GM19035 (cell line): ENCODE data around the gene TENT5C.

Source experiments
- ATAC-seq: cut with Tn5 transposase; IDR thresholded peaks from one replicate; pipeline ENCODE4 v1.9.1; 2021; ENCODE audit not compliant: unreplicated experiment

The TENT5C gene

GRCh38 chr1:117572546-117572945, 33.3 kb upstream of the TENT5C start:
- ATAC-seq, result peak; percentile 61

GRCh38 chr1:117573386-117574023, 32.3 kb upstream of the TENT5C start:
- no peak for ATAC-seq

GRCh38 chr1:117574161-117574835, 31.6 kb upstream of the TENT5C start:
- ATAC-seq, result no peak

- ATAC-seq, result no peak
These were observed 30.1 kb upstream of the TENT5C start for GRCh38 chr1:117575586-117576225.

- no peak for ATAC-seq
These were observed 29.6 kb upstream of the TENT5C start for GRCh38 chr1:117576236-117576635.

- no peak for ATAC-seq
These were observed 28.5 kb upstream of the TENT5C start for GRCh38 chr1:117577191-117577885.

- ATAC-seq, result no peak
These were observed 27.4 kb upstream of the TENT5C start for GRCh38 chr1:117578466-117578865.

GRCh38 chr1:117579221-117579906, 26.5 kb upstream of the TENT5C start:
- no peak for ATAC-seq

GRCh38 chr1:117580436-117580835, 25.4 kb upstream of the TENT5C start:
- no peak for ATAC-seq

GRCh38 chr1:117580882-117581281, 25.0 kb upstream of the TENT5C start:
- ATAC-seq, result no peak

- no peak for ATAC-seq
These were observed 24.4 kb upstream of the TENT5C start for GRCh38 chr1:117581391-117581943.

- ATAC-seq, result no peak
These were observed 23.4 kb upstream of the TENT5C start for GRCh38 chr1:117582451-117582850.

- ATAC-seq, result no peak
These were observed 22.6 kb upstream of the TENT5C start for GRCh38 chr1:117583247-117583646.

GRCh38 chr1:117584181-117584580, 21.7 kb upstream of the TENT5C start:
- no peak for ATAC-seq

- ATAC-seq, result no peak
These were observed 20.8 kb upstream of the TENT5C start for GRCh38 chr1:117585086-117585485.

GRCh38 chr1:117586337-117586736, 19.5 kb upstream of the TENT5C start:
- ATAC-seq, result no peak

- no peak for ATAC-seq
These were observed 18.9 kb upstream of the TENT5C start for GRCh38 chr1:117586747-117587498.

GRCh38 chr1:117587499-117588356, 18.1 kb upstream of the TENT5C start:
- no peak for ATAC-seq

GRCh38 chr1:117589544-117589943, 16.3 kb upstream of the TENT5C start:
- no peak for ATAC-seq
